Adrenal gland (tissue), 12 donors: Measurements from ENCODE around the gene RRP1. TPM values are rescaled to one million over a fixed set of nuclear protein-coding genes. Genes with fewer than 3 reads are reported as not detected.
A peak's percentile ranks its signal among the peaks of the same experiment; 100 is the strongest.

Experiments used
- DNase-seq, 7 donors: peaks; one replicate each; pipeline ENCODE4 v3.0.0-alpha.2; 2019 to 2020
- H3K27ac ChIP-seq, 5 donors: fragments of 200-600 bp; sonication (generic) in 4 of 5; 1 replicate in 3 of 5; 2 replicates in 2 of 5; pipeline versions ENCODE4 v1.5.1 to v1.8.0; 2016 to 2020; ENCODE audit warnings: mild to moderate bottlenecking in 1 of 5
- H3K27me3 ChIP-seq: fragments of 200-600 bp; 2 replicates; pipeline ENCODE4 v1.8.0; 2021
- H3K36me3 ChIP-seq, 2 donors: fragments of 200-600 bp; replicated peaks in 1 of 2; 1 replicate in 1 of 2; 2 replicates in 1 of 2; pipeline versions ENCODE4 v1.5.1 to v1.8.0; 2018 to 2022
- H3K4me1 ChIP-seq, 2 donors: fragments of 200-600 bp; replicated peaks in 1 of 2; 1 replicate in 1 of 2; 2 replicates in 1 of 2; pipeline versions ENCODE4 v1.5.1 to v1.8.0; 2018 to 2021
- H3K4me3 ChIP-seq, 4 donors: fragments of 200-600 bp; sonication (generic) in 3 of 4; one replicate each; pipeline ENCODE4 v1.5.1; 2016 to 2018
- H3K9me3 ChIP-seq, 3 donors: fragments of 200-600 bp; sonication (generic) in 1 of 3; replicated peaks in 1 of 3; 1 replicate in 2 of 3; 2 replicates in 1 of 3; pipeline versions ENCODE4 v1.5.1 to v1.8.0; 2016 to 2021
- CTCF ChIP-seq, 6 experiments: fragments of 450-650 bp in 4 of 6; fragments of 200-600 bp in 2 of 6; sonication (generic) in 1 of 6; IDR thresholded peaks; 1 replicate in 5 of 6; 2 replicates in 1 of 6; pipeline versions ENCODE4 v1.5.1 to v1.8.0; 2016 to 2021; ENCODE audit warnings: antibody characterized with exemption in 6 of 6, mild to moderate bottlenecking in 2 of 6, moderate library complexity in 1 of 6
- POLR2A ChIP-seq, 2 donors: fragments of 450-650 bp; IDR thresholded peaks; one replicate each; pipeline ENCODE4 v1.6.1; 2017; ENCODE audit warnings: antibody characterized with exemption in 2 of 2, mild to moderate bottlenecking in 2 of 2, moderate library complexity in 1 of 2
- WGBS, 4 donors: extraction: QIAGEN DNeasy Blood & Tissue Kit in 2 of 4; methylation state at CpG; one replicate each; pipeline versions ENCODE4 v1.1.5 to v1.1.7; 2013 to 2017; 5-methylcytosine and 5-hydroxymethylcytosine counted together
- intact Hi-C, 2 donors: fragments of 100-400 bp; cut with DNase I; formaldehyde crosslinking; loops; one replicate each; pipeline versions ENCODE4 v1.14.1 to v1.15.0; 2022 to 2023
- polyA plus RNA-seq, 3 donors: library from polyadenylated mRNA; stranded (reverse); fragments of 200-250 nt in 2 of 3; fragments of 350-450 nt in 1 of 3; fragmentation: Illumina TruSeq in 1 of 3; extraction: RNeasy Lipid Tissue Mini Kit (QIAGEN cat#74804) in 1 of 3; gene quantifications; one replicate each; pipeline ENCODE4 v1.2.3, GENCODE V29; 2013 to 2014
- total RNA-seq, 9 donors: library from RNA; depleted of rRNA in 4 of 9; stranded (reverse); fragments of >200 nt in 4 of 9; fragments of 120-200 nt in 1 of 9; fragmentation: NEBNext Ultra II Directional in 1 of 9; extraction: Animal tissue kit (Norgen Biotek cat#: 25700) in 1 of 9; gene quantifications; one replicate each; pipeline versions ENCODE4 v1.1.0 to v1.2.4, GENCODE V29; 2013 to 2023
- donor health status: healthy with polysubstance abuse.
- donor health status: Bipolar disorder and iron deficiency.
- donor health status: DM: yes; HTN: yes; CAD: no.
- donor health status: DM: no; HTN: no; CAD: no.
- donor health status: DM: no; HTN: no; CAD: no.
- donor health status: DM: yes; HTN: yes; CAD: no.

Gene RRP1
- total and polyA plus RNA-seq, 12 donors, result 12.8 to 29.8 (median 19.8) TPM

- no peaks in the 10 kb centered on the region for H3K36me3 ChIP-seq
- intact Hi-C loops, result loop anchor here in 1 of 2 donors (2.0 to 10.0 kb wide), 2 partner anchors 135 to 167 kb away; no protein-coding TSS in a partner anchor
- no peak for TF ChIP-seq CTCF (IDR thresholded peaks at IDR 0.05)
- TF ChIP-seq POLR2A (IDR thresholded peaks at IDR 0.05), result no peak
- WGBS, 4 donors, result 58 to 63% (median 59%) methylated on average over 19 to 26 of the region's 26 CpGs
- DNase-seq, result no peak
- no peaks in the 10 kb centered on the region for H3K9me3 ChIP-seq
- H3K4me1 ChIP-seq, result peaks cover 0 to 13% of the 10 kb centered on the region in 2 donors
- H3K4me3 ChIP-seq, result no peak overlapping the region
- no peaks in the 10 kb centered on the region for H3K27me3 ChIP-seq
- H3K27ac ChIP-seq, result no peak overlapping the region
Observed at GRCh38 chr21:43809853-43810504, 20.6 kb downstream of the RRP1 start.

GRCh38 chr21:43810505-43811261, 21.3 kb downstream of the RRP1 start:
- Histone ChIP-seq H3K4me3 (no peak overlapping the region), H3K27ac (no peak overlapping the region), H3K27me3 (no peaks in the 10 kb centered on the region), H3K4me1 (peaks cover 0 to 13% of the 10 kb centered on the region in 2 donors), H3K36me3 (no peaks in the 10 kb centered on the region), H3K9me3 (no peaks in the 10 kb centered on the region)
- 15 to 43% (median 17%) methylated on average over 1 to 23 of the region's 23 CpGs for WGBS, 4 donors
- peak; percentile 87 to 95 (median 89) for DNase-seq
- intact Hi-C loops, result loop anchor here in 1 of 2 donors (2.0 kb wide), 1 partner anchor 166 kb away; no protein-coding TSS in a partner anchor
- TF ChIP-seq POLR2A (IDR thresholded peaks at IDR 0.05) (no peak), CTCF (IDR thresholded peaks at IDR 0.05) (peak; percentile 92 to 99 (median 96))

- no peaks in the 10 kb centered on the region for H3K9me3 ChIP-seq
- H3K27me3 ChIP-seq, result no peaks in the 10 kb centered on the region
- WGBS, 4 donors, result 69 to 74% (median 72%) methylated on average over 7 to 24 of the region's 24 CpGs
- H3K36me3 ChIP-seq, result no peaks in the 10 kb centered on the region
- intact Hi-C loops, result loop anchor here in 1 of 2 donors (2.0 kb wide), 1 partner anchor 165 kb away; no protein-coding TSS in a partner anchor
- peaks cover 0 to 13% of the 10 kb centered on the region in 2 donors for H3K4me1 ChIP-seq
- DNase-seq, result no peak
- TF ChIP-seq POLR2A (IDR thresholded peaks at IDR 0.05) (no peak), CTCF (IDR thresholded peaks at IDR 0.05) (no peak)
- no peak overlapping the region for H3K27ac ChIP-seq
- peak overlapping the region in 1 of 4 donors; percentile 23 for H3K4me3 ChIP-seq
Observed at GRCh38 chr21:43811262-43812105, 22.1 kb downstream of the RRP1 start.
